GF-D8 (cell line): ENCODE results near the gene OSCP1.

ENCODE experiments used
- DNase-seq: peaks from one replicate; lab custom pipeline; 2025; lab: John Stamatoyannopoulos, UW

The OSCP1 gene

DNA sequence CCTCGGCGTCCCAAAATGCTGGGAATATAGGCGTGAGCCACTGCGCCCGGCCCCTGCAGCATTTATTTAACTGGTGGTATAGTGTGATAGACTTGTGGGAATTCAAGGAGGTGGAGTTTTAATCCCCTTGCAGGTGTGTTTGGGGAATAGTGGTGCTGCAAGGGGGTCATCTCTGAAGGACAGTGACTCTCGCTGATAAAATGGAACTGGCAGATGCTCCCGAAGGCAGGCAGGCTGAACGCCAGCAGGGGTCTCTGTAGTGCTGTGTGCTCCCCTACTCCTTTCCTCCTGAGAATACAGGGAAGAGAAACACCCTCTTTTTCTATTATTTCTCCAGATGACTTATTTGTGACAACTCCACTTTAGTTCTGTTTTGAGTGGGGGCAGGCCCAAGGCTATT lies 4.0 kb downstream of the OSCP1 start:
- DNase-seq: peak; percentile 77

DNA sequence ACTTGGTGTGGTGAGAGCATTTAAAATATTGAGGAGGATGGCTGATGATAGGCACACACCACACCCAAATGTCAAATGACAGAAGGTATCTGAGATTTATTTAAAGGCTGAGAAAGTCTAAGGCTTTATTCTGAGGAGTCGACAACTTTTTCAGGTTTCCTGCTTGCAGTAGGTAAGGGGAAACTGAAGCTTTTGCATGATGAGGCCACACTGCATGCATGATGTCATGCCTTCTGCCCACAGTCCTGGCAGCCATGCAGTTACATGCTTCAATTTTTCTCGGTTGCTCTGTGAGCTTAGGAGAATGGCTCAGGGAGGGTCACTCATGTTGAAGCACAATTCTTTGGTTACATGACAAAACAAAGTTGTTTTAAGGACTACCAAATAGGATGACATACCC lies 7.0 kb downstream of the OSCP1 start:
- no peak for DNase-seq

DNA sequence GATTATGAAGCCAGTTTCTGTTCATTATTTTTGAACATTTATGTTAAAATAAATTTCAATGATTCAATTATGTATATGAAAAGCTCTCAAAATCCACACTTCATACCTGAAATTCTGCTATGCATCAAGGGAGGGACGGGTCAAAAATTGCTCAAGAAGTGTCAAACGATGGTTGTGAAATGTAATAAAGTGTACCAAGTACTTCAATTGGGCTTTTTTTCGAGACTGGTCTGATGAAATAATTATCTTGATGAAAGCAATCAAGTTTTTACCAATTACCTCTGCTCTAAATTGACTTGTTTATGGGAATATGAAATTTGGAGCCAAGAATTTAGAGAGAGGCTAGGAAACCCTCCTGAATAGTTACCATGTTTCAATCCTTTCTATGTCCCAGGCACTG lies 7.9 kb downstream of the OSCP1 start:
- no peak for DNase-seq

DNA sequence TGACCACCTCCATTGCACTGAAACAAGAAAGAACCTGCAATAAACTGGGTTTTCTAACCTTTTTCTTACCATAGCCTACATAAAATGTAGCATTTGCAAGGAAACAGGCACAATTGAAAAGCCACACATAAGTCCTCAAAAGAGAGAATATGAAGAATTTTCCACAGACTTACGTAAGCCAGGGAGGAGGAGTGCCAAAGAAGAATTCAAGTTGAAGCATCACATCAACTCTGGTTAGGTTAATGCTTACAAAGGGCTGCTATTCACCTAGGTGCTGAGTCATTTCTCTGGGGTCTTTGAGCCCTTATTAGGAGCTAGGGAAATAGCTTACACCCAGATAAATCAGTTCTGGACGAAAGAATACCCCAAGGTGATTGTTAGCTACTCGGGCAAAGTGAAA lies 9.6 kb downstream of the OSCP1 start:
- DNase-seq: no peak

DNA sequence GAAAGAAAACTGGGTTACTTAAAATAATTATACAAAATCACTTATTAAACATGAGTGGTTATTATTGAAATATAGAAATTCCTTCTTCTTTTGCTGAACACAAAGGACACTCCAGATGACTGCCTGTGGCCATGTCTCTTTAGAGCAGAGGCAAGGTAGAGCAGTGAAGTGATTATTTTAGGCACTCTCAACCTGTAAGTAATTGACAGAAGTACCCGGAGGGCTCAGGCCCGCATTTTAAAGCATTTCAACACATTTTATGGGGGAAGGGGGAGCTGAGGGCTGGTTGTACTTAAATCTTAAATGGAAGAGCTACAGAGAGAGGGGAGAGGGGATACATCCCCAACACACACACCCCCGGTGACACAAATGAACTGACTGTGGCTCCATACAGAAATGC lies 10.2 kb downstream of the OSCP1 start:
- no peak for DNase-seq

DNA sequence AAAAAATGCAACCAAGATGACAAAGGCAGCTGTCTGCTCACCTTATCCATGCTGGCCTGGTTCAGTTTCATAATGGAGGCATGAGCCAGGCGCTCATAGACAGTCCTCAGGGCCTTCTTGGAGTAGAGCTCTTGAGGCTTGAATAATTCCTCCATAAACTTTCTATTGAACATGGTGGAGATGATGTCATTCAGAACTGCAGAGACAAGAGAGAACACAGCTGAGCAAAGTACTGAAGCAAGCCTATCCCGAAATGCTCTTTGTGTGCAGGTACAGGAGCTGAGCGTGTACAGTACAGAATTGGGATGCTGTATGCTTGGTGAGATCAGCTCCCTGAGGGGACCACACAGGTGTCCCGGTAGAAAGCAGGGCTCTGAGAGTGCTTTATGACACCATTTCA lies 11.5 kb downstream of the OSCP1 start:
- DNase-seq: no peak

DNA sequence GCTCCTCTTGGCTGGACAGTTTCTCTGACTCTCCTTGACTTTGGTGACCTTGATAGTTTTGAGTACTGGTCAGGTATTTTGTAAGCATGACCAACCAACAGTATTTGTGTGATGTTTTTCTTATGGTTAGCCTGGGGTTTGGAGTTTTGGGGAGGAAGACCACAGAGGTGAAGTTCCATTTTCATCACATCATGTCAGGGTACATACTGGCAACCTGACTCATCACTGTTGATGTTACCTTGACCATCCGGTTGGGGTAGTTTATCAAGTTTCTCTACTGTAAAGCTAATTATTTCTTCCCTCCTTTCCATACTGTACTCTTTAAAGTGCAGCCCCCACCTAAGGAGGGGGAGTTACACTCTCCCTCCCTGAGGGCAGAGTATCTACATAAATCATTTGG lies 13.4 kb downstream of the OSCP1 start:
- no peak for DNase-seq

DNA sequence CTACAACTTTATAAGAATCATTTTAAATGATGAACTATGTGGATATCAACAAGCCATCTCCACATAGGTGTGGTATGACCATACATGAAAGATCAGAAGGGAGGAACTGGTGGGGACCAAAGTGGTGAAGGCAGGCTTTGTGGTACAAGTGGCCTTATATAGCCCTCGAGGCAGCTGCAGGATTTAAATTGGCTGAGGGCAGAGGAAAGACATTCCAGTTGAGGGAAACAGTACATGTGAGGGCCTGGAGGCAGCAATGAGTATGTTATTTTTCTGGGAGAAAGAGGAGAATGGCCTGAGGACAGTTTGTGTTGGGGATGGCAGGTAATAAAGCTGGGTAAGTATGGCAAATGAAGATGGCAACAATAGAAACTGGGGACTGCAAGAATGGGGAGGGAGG lies 17.1 kb downstream of the OSCP1 start:
- DNase-seq: no peak

DNA sequence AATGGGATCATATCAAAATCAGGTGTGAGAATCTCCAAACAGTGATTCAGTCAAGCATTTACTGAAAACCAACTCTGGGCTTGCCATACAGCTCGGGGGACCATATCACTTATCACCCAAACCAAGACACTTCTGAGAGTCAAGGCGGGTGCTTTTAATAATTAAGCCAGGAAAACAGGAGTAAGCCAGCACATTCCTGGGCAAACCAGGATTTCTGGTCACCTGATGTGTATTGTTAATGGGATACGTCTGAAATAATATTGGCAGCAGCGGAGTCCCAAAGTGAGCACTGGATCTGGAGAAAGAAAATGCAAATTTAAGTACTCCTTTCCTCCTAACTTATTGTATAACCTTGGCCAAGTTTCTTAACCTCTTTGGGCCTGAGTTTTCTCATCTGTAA lies 17.6 kb downstream of the OSCP1 start:
- no peak for DNase-seq

DNA sequence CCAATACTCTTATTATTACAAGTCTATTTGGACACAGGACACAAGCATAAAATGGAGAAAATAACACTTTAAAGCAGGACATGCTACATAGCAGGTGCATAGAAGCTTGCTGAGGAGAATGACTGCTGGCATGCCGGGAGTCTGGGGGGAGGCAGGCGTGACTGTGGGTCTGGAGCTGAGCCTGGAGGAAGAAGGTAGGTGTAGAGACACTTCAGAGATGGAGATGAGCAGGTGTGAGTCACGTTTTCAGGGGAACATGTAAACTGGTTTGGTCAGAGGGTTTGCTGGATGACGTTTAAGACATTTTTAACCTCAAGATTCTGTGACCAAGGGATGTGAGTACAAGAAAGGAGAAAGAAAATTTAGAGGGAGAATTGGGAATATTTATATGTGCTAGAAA lies 24.5 kb downstream of the OSCP1 start:
- DNase-seq: no peak

DNA sequence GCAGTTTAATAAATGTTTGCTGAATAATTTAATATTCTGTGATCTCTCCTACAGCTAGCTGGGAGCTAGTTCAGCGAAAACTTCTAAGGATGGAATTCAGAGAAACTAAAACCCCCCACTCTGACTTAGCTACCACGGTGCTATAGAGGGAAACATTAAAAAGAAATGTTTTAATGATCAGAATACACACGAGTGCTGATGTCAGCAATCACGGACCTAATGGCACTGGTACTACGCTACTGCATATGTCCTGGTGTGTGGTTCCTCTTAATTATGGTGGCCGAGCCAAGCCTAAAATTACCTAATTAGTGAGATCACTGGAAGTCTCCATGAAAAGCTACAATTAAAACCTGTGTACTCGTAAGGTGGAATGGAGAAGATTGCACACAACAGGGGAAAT lies 28.6 kb downstream of the OSCP1 start:
- DNase-seq: no peak

DNA sequence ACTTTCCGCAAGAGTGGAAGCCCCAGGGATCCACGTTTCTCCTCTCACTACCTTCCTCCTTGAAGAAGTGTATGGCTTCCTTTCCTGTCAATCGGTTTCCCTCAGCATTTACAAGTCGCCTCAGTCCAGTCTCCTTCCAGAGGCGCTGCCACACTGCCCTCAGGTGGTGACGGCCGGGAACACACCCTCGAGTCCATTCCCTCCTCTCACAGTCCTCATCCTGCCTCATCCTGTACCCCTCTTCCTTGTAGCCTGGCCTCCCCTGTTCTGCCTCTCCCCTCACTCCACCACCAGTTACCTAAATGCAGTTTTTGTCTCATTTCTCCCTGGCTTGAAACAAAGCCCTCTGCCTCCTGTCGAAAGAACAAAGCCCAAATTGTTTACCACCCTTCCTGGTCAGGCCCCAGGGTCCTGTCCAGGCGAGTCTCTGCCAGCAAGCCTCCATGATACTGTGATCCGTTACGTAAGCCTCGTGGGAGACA lies 29.4 kb downstream of the OSCP1 start:
- DNase-seq: peak; percentile 80

DNA sequence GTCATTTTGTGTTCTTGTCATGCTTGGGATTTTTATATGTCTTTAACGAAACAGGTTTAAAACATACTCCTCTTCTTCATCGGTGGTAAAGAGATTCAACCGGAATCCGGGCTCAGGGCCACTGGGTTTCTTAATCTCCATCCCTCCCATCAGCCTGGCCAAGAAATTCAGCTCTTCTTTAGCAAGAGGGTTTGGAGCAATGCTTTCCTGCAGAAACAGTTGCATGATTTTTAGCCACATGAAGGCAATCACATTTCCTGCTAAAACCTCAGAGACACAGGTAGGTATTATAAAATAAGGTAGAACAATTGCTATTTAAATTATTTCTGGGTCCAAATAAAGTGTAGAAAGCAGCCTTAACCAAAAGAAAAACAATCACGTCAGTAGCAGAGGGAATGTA lies 29.8 kb downstream of the OSCP1 start:
- peak; percentile 64 for DNase-seq

DNA sequence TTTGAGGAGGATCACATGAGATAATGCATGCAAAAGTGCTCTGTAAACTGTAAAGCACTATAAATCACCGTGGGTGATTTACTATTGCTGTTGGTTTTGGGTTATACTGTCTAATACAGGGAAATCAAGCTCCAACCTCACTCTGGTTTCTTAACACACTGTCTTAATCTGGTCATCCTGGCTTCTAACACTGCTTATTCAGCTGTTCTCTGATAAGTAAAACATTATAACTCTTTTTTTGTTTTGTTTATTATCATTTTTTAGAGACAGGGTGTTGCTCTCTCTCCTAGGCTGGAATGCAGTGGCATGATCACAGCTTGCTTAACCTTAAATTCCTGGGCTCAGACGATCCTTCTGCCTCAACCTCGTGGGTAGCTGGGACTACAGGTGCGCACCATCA lies 30.7 kb downstream of the OSCP1 start:
- DNase-seq: no peak

DNA sequence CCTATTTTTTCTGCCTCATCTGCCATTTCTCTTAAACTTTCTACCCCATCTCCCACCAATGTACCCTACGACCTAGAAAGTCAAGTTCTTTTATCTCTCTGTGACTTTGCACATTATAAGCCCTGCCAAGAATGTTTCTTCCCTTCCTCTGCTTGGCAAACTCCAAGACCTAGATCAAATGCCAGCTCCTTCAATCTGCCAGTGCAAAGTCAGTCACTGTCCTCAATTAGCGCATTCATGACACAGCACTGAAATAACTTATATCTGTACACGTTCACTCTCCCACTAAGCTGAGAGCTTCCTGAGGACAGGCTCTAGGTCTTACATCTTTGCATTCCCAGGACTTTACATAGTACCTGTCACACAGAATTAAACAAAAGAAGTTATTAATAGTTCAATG lies 31.1 kb downstream of the OSCP1 start:
- no peak for DNase-seq

DNA sequence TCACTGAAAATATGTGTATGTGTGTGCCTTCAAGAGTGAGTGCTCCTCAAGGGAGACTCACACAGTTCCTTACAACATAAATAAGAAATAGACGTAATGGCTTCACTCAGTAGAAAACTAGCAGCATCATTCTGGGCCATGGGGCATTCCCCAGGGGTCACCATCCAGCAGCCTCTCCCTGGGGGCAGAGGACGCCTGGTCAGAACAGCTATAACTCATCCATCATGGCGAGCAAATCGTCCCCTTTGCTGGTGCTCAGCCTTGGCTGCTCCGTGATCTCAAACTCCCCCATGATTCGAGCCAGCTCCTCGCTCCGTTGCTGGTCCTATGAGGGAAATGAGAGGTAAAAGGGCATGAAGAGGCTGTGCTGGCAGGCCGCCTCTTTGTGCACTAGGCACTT lies 32.3 kb downstream of the OSCP1 start:
- no peak for DNase-seq

DNA sequence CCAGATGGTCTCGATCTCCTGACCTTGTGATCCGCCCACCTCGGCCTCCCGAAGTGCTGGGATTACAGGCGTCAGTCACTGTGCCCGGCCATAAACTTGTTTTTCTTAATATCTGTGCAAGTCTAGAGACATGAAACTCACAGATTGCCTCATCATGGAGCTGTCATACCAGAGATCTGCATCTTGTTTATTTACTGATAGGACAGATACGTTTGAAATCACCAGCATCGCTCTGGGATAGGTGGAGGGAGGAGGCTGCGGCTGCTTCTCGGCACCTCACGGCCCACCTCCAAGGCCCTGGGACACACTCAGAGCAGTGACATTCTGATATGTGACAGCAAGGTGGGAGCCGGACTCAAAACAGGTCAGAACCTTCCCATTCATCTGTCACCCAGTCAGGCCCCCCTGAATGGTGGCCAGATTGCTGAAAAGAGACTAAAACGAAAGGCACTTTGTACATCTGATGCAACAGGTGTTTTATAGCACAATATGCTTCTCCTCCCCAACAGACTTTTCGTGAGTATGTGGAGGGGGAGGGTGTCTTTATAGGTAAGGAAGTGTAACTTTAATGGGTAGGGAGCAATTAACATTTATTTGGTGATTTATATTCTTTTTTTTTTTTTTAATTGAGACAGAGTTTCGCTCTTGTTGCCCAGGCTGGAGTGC lies 34.5 kb downstream of the OSCP1 start:
- no peak for DNase-seq

DNA sequence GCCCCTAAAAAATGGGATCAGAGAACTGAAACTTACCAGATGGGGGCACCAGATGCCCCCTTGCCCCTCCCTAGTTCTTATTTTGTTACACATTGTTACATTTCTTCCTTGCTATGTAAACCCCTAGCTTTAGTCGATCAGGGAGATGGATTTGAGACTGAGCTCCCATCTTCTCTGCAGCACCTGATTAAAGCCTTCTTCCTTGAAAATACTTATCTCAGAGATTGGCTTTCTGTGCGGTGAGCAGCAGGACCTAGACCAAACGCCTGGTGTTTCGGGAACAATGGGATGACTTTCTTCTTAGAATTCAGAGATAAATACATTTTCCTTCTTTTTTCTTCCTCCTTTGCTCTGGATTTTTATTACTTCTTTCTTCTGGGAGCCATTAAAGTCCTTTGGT lies 35.9 kb downstream of the OSCP1 start:
- no peak for DNase-seq

DNA sequence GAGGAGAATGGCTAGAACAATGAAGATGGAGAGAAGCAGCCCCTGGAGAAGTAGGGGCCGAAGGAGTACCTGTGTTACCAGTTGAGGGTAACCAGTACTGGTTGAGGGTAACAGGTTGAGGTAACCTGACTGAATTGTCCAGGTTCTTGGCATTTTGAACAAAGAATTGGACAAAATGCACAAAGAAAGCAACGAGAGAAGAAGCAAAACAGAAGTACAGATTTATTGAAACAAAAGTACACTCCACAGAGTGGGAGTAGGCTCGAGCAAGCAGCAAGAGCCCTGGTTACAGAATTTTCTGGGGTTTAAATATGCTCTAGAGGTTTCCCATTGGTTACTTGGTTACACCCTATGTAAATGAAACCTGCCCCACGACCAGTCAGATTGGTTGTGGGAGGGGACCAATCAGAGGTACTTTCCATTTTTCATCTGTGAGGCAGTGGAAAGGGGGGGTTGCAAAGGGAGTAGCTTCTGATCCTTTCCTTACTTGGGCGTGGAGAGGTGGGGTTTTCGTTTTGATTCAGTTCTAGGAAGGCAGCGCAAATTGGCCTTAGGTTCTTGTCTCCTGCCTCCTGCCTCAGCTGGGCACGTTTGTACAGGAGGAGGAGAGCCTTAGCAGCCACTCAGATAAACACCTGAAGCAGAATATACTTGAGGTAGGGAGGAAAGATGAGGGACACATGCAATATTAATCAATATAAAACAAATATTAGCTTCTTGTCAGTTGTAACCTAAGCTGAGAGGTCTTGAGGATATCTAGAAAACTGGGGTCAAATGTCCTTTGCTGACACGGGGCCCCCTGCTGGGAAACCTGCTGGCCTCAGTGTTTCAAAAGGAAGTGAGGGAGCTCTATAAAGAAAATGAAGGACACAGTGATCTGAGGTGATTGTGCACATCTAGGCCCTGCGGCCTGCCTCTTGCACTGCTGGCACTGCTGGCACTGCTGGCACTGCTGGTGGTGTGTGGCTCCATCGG lies 38.3 kb downstream of the OSCP1 start:
- no peak for DNase-seq

DNA sequence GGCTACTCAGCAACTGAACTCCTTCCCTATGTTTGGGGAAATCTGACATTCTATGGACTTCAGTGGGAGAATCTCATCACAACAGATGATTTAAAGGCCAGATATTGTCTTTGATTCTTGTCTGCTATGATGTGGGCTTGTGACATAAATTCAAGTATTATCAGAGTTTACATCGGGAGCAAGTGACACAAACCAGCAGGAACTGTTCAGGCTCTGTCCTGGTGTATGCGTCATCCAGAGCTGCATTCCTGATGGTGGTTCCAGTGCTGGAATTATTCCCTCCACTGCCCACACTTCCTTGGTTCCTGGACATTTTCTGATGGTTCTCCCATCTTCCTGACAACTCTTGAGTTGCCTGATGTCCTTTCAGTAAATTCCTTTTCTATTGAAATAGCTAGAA lies 41.8 kb downstream of the OSCP1 start:
- no peak for DNase-seq

DNA sequence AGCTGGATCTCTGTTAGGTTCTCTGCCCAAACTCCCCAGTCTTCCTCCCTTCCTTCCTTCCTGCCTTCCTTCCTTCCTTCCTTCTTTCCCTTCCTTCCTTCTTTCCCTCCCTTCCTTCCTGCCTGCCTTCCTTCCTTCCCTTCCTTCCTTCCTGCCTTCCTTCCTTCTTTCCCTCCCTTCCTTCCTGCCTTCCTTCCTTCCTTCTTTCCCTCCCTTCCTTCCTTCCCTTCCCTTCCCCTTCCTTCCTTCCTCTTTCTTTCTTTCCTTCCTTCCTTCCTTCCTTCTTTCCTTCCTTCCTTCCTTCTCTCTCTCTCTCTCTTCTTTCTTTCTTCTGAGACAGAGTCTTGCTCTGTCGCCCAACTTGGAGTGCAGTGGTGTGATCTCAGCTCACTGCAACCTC lies 43.8 kb downstream of the OSCP1 start:
- DNase-seq: no peak

DNA sequence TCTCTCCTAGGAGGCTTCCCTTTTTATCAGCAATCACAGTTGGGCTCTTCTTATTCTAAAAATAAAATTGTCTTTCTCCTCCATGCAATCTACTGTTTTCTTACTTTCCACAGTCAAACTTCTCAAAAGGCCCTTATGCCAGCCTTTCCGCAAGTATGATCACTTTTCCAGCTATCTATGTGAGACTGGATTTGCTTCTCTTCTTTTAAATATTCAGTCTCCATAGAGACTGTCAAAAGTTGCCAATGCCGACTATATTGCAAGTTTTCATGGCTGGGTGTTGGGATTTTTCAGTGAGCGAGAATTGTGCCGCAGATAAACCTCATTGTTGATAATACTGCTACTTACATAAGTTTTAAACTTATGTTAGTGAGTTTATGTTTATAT lies 47.8 kb downstream of the OSCP1 start:
- no peak for DNase-seq
